ENCODE results near the gene DDX17.
"Not testable (repeated sequence)": the region's sequence is repeated elsewhere in the genome, so short reads cannot be mapped to it uniquely, and the experiment has no call there.

Gene DDX17

DNA sequence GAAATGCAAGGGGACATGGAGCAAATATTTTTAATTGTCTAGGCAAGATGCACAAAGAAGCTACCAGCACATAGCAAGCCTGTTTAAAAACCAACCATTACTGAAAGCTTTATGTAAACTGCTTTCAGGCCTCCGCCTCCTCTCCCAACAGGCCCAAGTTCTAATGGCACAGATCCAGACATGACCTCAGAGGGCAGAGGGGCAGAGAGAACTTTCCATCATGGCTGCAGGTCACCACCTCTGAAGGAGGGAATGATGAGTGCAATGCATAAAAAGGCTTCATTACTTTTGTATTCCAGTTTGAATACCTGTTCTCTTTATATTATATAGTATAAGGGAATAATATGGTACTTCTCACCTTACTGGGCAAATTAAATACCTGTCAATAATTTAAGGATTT, 15.2 kb downstream of the DDX17 start:
- no peak for DNase-seq

DNA sequence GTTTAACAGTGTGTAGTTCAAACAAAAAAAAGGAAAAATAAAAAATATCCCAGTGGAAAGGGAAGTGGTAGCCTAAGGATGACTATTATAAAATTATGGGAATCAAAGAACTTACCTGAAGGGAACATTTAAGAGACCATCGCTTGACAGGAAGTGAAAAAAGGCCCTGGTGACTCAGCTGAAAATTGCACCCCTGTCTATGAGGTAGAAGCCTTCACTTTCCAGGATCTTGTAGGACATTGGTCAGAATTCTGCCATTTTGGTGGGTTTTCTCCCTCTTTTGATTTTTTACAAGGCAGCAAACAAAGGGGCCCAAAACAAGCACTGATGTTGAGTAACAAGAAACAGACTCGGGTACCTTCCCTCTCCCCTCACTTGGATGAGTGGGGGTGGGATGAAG, 15.6 kb downstream of the DDX17 start:
- DNase-seq, result no peak

DNA sequence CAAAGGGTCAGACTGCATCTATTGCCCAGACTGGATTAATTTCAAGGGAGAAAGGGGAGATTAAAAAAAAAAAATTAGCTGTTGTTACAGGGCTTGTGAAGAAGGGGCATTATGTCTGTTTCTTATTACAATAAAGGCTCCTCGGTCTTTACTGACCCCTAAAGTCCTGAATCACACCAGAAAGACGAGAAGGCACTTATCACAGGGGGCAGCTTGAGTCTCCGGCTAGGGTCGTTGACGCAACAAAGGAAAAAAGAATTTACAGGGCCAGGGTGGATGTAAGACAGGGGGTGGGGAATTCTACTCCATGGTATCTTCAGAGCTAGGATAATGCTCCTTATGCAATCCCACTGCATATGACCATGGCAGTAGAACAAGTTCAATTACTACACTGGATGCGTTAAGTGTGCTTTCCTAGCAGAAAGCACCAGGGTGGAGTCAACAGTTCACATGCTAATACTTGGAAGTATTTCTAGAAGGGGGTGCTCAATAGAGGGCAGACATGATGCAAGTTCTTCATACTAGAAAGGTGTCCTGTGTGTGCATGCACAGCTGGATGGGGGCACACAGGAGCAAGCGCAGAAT, 16.5 kb downstream of the DDX17 start:
- DNase-seq, result no peak

DNA sequence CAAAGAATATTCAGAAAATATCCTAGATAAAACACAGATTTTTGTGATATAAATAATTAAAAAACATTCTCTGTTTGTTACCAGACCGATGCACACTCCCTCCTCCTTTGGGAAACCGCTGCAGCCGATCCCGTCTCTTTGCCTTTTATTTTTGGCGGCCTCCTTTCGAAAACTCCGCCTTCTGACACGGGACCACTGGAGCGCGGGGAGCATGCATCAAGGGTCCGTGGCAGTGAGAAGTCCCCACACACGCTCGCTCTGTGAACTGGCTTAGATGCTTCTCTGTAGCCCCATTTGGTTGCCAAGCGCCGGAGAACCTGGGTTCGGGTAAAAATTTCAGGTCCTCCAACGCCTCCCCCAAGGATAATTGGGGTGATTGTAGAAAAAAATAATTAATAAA, 17.0 kb downstream of the DDX17 start:
- DNase-seq, result no peak

DNA sequence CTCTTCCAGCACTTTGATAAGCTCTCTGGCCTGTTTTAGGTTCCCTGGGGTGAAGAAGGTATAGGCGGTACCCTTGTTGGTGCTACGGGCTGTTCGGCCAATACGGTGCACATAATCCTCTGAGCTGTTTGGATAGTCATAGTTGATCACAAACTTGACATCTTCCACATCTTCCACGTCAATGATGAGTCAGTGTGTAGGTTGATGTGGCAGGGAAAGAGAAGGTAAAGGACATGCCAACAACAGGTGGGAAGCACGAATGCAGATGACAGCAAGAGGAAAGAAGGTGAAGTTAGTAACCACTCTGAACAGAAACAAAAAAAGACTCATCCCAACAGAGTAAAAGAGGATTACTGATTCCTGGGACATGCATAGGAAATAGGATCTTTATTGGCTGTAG, 18.2 kb downstream of the DDX17 start:
- no peak for DNase-seq

DNA sequence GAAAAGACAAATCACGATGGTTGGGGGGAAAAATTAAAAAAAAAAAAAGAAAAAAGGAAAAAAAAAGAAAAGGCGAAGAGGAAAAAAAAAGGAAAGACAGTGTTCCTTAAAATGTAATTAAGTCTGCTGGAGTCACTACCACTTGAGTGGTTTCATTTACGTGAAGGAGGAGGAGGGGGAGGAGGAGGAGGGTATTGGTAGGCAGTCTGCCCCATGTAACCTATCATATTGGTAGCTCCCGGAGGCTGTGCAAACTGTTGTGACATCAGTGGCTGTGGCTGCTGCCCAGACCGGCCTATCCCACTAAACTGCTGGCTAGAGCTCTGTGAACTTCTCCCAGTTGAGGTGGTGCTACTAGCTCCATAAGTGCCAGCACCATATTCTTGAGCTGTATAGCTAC, 20.3 kb downstream of the DDX17 start:
- no peak for DNase-seq

DNA sequence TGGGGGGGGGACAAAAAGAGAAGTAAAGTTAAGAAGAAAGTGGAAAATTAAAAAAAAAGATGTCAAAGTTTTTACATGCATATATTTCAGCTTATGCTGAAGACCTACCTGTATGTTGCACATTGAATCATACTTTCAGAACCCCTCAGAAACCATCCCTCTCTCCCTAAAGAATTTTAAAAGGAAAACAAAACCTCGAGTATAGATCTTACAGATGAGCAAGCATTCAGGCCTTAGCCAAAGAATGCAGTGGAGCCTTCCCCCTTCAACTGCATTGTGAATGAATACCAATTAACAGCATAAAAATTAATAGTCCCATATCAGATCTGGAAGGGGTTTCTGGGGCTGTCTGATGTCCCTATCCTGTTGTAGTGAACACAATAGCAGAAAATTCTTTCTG, 21.9 kb downstream of the DDX17 start:
- no peak for DNase-seq

DNA sequence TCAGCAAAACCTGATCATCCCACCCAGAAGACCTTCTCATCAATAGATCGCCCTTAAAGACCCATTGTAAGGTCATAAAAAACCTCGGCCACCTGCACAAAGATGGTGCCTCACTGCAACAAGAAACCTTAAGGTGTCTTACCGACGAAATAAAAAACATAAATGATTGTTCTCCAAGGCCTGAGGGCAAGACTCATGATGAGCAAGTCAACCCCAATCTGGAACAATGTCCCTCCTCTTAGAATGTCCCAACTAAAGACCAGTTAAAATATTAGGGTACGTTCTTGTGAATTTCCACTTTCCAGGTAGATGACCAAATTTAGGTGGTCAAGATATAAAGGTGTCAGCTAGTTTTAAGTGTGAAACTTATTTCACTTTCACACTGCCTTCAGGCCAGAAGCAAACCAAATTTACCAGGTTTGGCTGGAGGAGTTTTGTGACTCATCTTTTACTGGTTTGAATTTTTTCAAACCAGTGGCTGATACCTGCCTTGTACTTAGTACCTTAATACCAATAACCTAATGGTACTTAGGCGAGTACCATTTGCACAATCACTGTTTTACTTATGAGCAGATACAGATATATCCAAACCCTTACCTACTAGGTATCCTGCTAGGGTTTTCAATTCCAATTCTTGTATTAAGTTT, 23.3 kb downstream of the DDX17 start:
- no peak for DNase-seq

DNA sequence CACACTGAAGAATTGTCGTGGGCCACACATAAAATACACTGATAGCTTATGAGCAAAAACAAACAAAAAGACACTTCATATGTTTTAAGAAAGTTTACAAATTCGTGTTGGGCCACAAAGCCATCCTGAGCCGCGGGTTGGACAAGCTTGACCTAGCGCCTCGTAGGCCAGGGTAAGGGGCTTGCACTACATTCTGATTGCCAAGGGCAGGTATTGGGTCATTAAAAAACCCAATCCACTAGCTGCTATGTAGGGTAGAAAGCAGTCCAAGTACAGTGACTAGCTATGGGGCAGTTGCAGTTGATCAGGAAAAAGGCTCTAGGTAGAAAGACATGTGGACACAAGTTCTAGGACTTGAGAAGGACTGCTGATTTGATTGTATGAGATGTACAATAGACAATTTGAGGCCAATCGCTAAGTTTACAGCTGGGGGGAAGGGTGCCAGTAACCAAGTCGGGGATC, 24.2 kb downstream of the DDX17 start:
- DNase-seq, result no peak

DNA sequence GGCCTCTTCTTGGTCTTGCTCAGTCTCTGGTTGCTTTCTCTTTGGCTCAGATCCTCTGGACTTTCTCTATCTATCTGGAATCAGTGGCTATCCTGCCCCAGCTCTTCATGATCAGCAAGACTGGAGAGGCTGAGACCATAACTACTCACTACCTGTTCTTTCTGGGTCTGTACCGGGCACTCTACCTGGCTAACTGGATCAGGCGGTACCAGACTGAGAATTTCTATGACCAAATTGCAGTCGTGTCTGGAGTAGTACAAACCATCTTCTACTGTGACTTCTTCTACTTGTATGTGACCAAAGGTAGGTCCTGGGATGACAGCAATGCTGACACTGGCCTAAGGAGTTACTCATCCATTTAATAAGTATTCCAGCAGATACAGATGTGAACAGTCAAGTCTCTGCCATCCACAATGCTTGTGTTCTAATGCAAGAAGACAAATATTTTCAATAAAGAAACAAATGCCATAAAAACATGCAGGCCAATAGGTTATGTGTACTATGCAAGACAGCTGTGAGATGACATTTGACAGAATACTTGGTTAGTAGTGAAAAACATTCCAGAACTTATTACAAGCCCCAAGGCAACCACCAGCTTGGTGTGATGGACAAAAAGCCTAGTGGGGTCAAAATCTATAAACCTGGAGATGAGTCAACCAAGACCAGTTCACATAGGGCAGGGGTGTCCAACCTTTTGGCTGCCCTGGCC, 24.8 kb downstream of the DDX17 start:
- DNase-seq, result no peak

DNA sequence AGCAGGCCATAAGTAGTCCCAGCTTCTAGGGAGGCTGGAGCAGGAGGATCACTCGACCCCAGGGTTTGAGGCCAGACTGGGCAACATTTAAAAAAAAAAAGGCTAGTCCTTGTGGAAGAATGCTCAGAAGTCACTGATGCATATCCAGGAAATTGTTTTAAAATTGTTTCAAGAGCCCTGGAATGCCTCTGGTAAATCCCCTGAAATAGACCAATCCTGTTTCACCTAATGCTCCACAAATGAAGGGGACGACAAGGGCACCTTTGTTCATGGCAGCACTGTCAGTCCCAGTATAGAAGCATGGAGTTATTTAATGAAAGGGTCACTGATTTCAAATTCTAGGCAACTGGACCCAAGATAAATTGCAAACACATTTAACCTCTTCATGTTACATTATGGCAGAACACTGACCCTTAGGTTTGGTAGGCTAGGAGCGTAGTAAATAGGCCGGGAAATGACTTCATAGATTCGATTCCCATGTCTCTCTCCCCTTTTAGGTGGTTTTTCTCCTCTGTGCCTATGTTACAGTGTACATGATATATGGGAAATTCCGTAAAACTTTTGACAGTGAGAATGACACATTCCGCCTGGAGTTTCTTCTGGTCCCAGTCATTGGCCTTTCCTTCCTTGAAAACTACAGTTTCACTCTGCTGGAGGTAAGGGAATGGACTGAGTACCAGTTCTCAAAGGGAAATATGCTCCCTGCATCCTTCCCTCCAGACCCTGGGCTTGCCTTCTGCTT, 26.8 kb downstream of the DDX17 start:
- DNase-seq, result no peak

DNA sequence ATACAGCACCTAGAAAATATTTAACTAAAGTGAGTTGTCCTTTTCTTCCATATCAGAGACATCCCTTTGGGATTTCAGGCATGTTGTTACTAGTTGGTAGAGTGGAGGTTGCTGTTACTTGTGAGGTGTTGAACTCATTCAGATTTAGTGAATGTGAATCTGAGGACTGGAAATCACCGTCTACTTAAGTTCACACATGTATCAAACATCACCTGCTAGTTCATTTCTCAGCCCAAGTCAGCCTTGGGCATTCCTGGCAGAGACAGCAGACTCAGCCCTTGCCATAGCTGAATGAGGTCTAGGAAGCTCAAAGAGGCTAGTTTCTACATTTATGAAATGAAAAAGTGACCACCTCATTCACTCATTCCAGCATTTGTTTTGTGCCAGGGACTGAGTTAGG, 28.5 kb downstream of the DDX17 start:
- DNase-seq, result no peak

DNA sequence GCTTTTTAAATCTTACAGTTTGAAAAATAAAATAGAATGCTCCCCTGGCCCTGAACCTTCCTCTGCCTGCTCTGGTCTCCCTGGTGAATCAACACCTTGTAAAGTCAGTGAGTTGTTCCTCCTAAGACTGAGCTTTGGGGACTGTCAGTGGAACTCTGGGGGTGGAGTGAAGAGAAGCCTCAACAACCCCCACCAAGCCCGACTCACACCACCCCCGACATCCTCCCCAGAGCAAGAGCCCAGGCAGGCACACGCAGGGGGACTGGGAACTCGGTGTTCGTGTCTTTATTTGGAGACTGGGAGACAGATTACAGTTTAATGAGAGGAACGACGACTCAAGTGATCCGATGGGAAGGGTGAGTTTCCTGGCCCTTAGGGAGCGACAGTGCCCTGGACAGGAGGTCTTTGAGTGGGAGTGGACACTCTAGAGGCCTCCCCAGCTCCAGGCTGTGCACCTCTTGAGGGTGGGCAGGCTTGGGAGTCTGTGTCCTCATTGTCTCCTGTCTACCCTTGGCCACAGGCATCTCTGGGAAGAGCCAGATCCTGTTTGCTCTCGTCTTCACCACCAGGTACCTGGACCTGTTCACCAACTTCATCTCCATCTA, 32.0 kb downstream of the DDX17 start:
- DNase-seq, result no peak

DNA sequence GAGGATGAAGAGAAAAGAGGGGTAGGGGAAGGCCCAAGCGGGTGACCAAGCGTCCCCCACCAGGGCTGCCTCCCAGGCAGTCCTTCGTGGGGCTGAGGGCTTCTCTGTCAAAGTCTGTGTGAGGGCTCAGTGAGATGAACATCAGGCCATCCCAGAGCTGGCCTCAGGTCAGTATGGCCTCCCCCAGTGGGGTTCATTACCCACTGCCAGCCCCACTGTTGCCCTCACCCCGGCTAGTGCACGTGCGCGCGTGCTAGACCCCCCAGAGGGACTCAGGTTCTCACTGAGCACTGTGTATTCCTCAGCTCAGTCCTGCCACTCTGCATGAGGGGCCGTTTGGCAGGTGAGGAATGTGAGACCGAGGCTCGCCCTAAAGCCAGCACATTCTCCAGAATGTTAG, 34.9 kb downstream of the DDX17 start:
- no peak for DNase-seq

DNA sequence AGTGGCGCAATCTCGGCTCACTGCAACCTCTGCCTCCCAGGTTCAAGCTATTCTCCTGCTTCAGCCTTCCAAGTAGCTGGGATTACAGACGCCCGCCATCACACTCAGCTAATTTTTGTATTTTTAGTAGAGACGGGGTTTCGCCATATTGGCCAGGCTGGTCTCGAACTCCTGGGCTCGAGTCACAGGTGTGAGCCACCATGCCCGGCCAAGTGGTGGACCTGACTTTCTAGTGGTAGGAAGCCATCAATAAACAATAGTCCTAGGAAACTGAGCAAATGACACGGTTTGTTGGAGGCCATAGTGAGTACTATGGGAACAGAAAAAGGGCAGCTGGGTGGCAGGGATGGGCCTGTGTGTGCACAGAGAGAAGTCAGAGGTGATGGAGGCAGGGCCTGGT, 35.9 kb downstream of the DDX17 start:
- not testable (repeated sequence) for DNase-seq

DNA sequence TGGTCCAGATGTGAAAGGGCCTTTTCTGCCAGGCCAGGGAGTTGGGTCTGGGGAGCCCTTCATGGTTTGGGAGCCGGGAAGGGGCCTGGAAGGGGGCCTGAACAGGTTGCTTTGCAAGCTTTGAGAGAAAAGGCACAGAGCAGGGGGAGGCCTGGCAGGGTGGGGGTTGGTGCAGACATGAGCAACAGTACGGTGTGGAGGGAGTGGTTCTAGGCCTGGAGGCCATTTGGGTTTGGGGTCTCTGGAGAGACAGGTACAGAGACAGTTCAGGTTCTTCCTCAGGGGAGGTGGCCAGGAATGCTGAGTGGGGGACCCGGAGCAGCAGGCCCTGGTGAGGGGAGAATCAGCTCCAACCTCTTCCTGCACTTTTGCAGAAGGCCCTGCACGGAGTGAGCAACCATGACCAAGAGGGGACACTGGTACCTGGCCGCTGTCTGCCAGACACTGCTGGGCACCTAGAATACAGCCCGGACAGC, 36.8 kb downstream of the DDX17 start:
- DNase-seq, result no peak

DNA sequence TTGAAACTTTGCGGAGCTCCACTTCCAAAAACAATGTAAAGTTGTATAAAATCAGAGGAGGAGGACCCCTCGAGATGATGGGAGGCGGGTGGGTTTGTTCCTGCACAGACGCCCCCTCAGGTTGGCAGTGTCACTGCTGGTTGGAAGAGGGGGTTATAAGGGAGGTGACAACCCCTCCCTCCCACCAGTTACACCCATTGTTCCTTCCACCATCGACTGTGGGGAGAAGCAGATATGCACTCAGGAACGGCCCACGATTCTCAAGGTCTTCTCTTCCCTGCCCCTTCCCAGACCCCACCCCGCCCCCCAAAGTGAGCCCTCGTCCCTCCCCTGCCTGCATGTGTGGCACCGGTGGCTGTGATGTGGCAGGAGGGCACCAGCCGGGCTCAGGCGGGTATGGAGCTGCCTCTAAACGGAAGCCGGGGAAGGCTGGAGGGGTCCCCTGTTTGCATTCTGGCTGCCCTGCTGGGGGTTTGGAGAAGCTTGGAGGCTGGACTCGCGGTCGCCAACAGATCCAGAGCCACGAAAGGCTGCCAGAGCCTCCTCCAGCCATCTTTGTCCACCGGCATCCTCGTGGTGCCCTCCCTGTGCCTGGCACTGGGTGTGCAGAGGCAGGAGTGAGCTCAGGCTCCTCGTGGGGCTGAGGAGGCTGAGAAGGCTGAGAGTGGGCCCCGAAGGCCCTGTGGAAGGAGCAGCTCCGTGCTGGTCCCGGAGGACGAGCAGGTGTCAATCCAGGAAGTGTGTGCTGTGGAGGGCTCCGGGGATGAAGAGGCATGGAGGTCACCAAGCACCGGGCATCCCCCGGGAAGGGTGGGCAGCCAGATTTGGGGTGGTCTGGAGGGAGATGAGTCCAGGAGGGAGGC, 37.4 kb downstream of the DDX17 start:
- DNase-seq, result no peak

DNA sequence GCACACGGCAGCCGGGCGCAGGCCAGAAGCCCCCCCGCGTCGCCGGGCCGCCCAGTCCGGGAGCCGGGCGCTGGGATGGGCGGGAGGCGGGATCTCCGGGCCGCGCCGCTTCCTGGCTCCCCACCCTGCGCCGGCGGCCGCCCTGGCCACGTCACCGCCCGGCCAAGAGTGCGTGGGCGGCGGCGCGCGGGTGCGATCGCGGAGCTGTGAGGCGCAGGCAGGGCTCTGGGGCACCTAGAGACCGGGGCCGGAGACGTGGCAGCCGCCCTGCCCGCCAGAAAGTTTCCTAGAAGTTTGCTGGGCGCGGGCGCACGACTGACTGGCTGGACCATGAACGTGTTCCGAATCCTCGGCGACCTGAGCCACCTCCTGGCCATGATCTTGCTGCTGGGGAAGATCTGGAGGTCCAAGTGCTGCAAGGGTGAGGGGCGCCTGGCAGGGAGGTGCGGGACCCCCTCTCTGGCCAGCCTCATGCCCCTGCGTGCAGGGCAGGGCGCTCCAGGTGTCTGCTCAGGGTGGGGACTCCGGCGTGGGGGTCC, 38.1 kb downstream of the DDX17 start, which contains the start of gene KDELR3:
Gene KDELR3 (plus strand): TSS at position 193 of the 539 bp plus-strand sequence. CDS start 138 bp downstream, at position 331.
- DNase-seq, result no peak

DNA sequence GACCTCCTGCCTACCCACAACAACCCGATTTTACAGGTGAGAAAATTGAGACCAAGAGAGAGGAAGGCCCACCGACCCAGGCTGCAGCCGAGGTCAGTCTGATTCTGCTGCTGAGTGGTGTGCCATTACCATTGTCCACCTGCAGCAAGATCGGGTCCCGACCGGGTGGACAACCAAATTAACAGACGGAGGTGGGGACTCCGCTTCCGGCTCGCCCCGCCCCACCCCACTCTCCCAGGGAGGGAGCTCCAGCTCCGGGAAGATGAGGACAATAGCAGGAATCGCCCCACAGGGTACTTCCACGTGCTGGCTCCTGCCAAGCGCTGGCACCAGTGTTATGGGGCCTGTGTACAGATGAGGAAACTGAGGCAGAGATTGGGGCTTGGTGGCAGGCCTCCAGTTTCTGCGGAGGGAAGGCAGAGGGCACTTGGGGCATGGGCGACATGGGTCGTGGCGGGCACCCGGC, 38.6 kb downstream of the DDX17 start:
- no peak for DNase-seq

DNA sequence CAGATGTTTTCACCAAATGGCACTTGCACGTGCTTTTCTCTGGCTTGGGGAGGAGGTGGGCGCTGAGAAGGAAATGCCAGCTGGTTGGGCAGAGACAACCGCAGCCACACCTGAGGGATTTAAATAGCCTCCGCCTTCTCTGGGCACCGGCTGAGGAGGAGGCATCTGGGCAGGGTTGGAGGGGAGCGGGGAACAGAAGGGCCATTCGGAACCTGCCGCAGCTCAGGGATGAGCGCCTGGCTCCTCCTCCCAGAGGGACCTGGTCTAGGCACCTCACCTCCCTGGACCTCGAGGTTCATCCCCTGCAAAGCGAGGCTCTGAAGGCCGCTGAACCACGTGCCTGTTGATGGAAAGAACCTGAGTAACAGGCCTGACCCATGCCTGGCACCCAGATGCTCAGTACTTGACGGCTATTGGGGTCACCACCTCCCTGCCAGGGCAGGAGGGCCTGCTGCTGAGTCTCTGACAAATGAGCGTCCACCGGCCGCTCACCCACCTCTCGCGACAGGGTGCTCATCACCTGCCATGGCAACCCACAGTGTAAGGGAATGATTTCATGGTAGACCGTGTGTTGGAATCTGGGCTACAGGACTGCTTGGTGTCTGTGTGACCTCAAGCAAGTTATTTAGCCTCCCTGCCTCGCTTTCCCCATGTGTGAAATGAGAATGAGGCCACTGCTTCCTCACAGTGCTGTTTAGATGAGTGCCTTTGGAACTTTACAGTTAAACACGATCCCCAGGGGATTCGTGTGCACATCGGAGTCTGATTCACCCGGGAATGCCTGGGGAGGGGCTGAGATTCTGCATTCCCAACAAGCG, 40.2 kb downstream of the DDX17 start:
- DNase-seq, result no peak

All from SHP77 treated with DMSO at 0.1 percent for 48 hours (cell line).